Adrenal gland (tissue), 12 donors: Measurements from ENCODE around the gene SLC22A12. TPM values are rescaled to one million over a fixed set of nuclear protein-coding genes. Genes with fewer than 3 reads are reported as not detected.

ENCODE experiments used
- DNase-seq, 7 donors: peaks; one replicate each; pipeline ENCODE4 v3.0.0-alpha.2; 2019 to 2020
- H3K27ac ChIP-seq, 5 donors: fragments of 200-600 bp; sonication (generic) in 4 of 5; 1 replicate in 3 of 5; 2 replicates in 2 of 5; pipeline versions ENCODE4 v1.5.1 to v1.8.0; 2016 to 2020; ENCODE audit warnings: mild to moderate bottlenecking in 1 of 5
- H3K27me3 ChIP-seq: fragments of 200-600 bp; 2 replicates; pipeline ENCODE4 v1.8.0; 2021
- H3K36me3 ChIP-seq, 2 donors: fragments of 200-600 bp; replicated peaks in 1 of 2; 1 replicate in 1 of 2; 2 replicates in 1 of 2; pipeline versions ENCODE4 v1.5.1 to v1.8.0; 2018 to 2022
- H3K4me1 ChIP-seq, 2 donors: fragments of 200-600 bp; replicated peaks in 1 of 2; 1 replicate in 1 of 2; 2 replicates in 1 of 2; pipeline versions ENCODE4 v1.5.1 to v1.8.0; 2018 to 2021
- H3K4me3 ChIP-seq, 4 donors: fragments of 200-600 bp; sonication (generic) in 3 of 4; one replicate each; pipeline ENCODE4 v1.5.1; 2016 to 2018
- H3K9me3 ChIP-seq, 3 donors: fragments of 200-600 bp; sonication (generic) in 1 of 3; replicated peaks in 1 of 3; 1 replicate in 2 of 3; 2 replicates in 1 of 3; pipeline versions ENCODE4 v1.5.1 to v1.8.0; 2016 to 2021
- CTCF ChIP-seq, 6 experiments: fragments of 450-650 bp in 4 of 6; fragments of 200-600 bp in 2 of 6; sonication (generic) in 1 of 6; IDR thresholded peaks; 1 replicate in 5 of 6; 2 replicates in 1 of 6; pipeline versions ENCODE4 v1.5.1 to v1.8.0; 2016 to 2021; ENCODE audit warnings: antibody characterized with exemption in 6 of 6, mild to moderate bottlenecking in 2 of 6, moderate library complexity in 1 of 6
- POLR2A ChIP-seq, 2 donors: fragments of 450-650 bp; IDR thresholded peaks; one replicate each; pipeline ENCODE4 v1.6.1; 2017; ENCODE audit warnings: antibody characterized with exemption in 2 of 2, mild to moderate bottlenecking in 2 of 2, moderate library complexity in 1 of 2
- WGBS, 4 donors: extraction: QIAGEN DNeasy Blood & Tissue Kit in 2 of 4; methylation state at CpG; one replicate each; pipeline versions ENCODE4 v1.1.5 to v1.1.7; 2013 to 2017; 5-methylcytosine and 5-hydroxymethylcytosine counted together
- intact Hi-C, 2 donors: fragments of 100-400 bp; cut with DNase I; formaldehyde crosslinking; loops; one replicate each; pipeline versions ENCODE4 v1.14.1 to v1.15.0; 2022 to 2023
- polyA plus RNA-seq, 3 donors: library from polyadenylated mRNA; stranded (reverse); fragments of 200-250 nt in 2 of 3; fragments of 350-450 nt in 1 of 3; fragmentation: Illumina TruSeq in 1 of 3; extraction: RNeasy Lipid Tissue Mini Kit (QIAGEN cat#74804) in 1 of 3; gene quantifications; one replicate each; pipeline ENCODE4 v1.2.3, GENCODE V29; 2013 to 2014
- total RNA-seq, 9 donors: library from RNA; depleted of rRNA in 4 of 9; stranded (reverse); fragments of >200 nt in 4 of 9; fragments of 120-200 nt in 1 of 9; fragmentation: NEBNext Ultra II Directional in 1 of 9; extraction: Animal tissue kit (Norgen Biotek cat#: 25700) in 1 of 9; gene quantifications; one replicate each; pipeline versions ENCODE4 v1.1.0 to v1.2.4, GENCODE V29; 2013 to 2023
- donor health status: healthy with polysubstance abuse.
- donor health status: Bipolar disorder and iron deficiency.
- donor health status: DM: yes; HTN: yes; CAD: no.
- donor health status: DM: no; HTN: no; CAD: no.
- donor health status: DM: no; HTN: no; CAD: no.
- donor health status: DM: yes; HTN: yes; CAD: no.

Gene SLC22A12
- total and polyA plus RNA-seq, 12 donors = not detected

- intact Hi-C loops = no loop called here
- H3K4me3 ChIP-seq = no peak overlapping the region
- no peaks in the 10 kb centered on the region for H3K27me3 ChIP-seq
- H3K4me1 ChIP-seq = peaks cover 0 to 11% of the 10 kb centered on the region in 2 donors
- H3K27ac ChIP-seq = no peak overlapping the region
- H3K36me3 ChIP-seq = no peaks in the 10 kb centered on the region
- 93 to 99% (median 95%) methylated on average over 4 to 11 of the region's 11 CpGs for WGBS, 4 donors
- TF ChIP-seq CTCF (IDR thresholded peaks at IDR 0.05) = no peak
- TF ChIP-seq POLR2A (IDR thresholded peaks at IDR 0.05) = no peak
- H3K9me3 ChIP-seq = no peaks in the 10 kb centered on the region
- no peak for DNase-seq
Measured at GRCh38 chr11:64571050-64571409, 20.0 kb upstream of the SLC22A12 start.

- H3K27me3 ChIP-seq = no peaks in the 10 kb centered on the region
- no peak for TF ChIP-seq POLR2A (IDR thresholded peaks at IDR 0.05)
- no peak for TF ChIP-seq CTCF (IDR thresholded peaks at IDR 0.05)
- H3K4me3 ChIP-seq = no peak overlapping the region
- no peak overlapping the region for H3K27ac ChIP-seq
- WGBS, 4 donors = 57 to 75% (median 67%) methylated on average over 20 to 22 of the region's 22 CpGs
- no peaks in the 10 kb centered on the region for H3K9me3 ChIP-seq
- intact Hi-C loops = no loop called here
- DNase-seq = peak in 3 of 7 donors; percentile 51 to 72 (median 53)
- H3K4me1 ChIP-seq = peaks cover 0 to 6% of the 10 kb centered on the region in 2 donors
- H3K36me3 ChIP-seq = no peaks in the 10 kb centered on the region
Measured at GRCh38 chr11:64571410-64572091, 19.5 kb upstream of the SLC22A12 start.

GRCh38 chr11:64572143-64572542, 18.9 kb upstream of the SLC22A12 start:
- peak in 1 of 7 donors; percentile 5 for DNase-seq
- H3K4me3 ChIP-seq = no peak overlapping the region
- H3K27ac ChIP-seq = no peak overlapping the region
- intact Hi-C loops = no loop called here
- no peaks in the 10 kb centered on the region for H3K36me3 ChIP-seq
- H3K4me1 ChIP-seq = peaks cover 0 to under 1% of the 10 kb centered on the region in 2 donors
- WGBS, 4 donors = 78 to 82% (median 79%) methylated on average over 8 of the region's 8 CpGs; no CpG with 5 or more reads in 1 of the 4 donors
- H3K9me3 ChIP-seq = no peaks in the 10 kb centered on the region
- no peak for TF ChIP-seq POLR2A (IDR thresholded peaks at IDR 0.05)
- H3K27me3 ChIP-seq = no peaks in the 10 kb centered on the region

GRCh38 chr11:64577202-64577601, 13.8 kb upstream of the SLC22A12 start:
- no peak for DNase-seq
- 83 to 88% (median 86%) methylated on average over 6 of the region's 6 CpGs for WGBS, 4 donors
- no peaks in the 10 kb centered on the region for H3K27me3 ChIP-seq
- H3K4me3 ChIP-seq = no peak overlapping the region
- no peaks in the 10 kb centered on the region for H3K36me3 ChIP-seq
- no peaks in the 10 kb centered on the region for H3K9me3 ChIP-seq
- intact Hi-C loops = no loop called here
- H3K27ac ChIP-seq = no peak overlapping the region
- no peak for TF ChIP-seq POLR2A (IDR thresholded peaks at IDR 0.05)
- no peak for TF ChIP-seq CTCF (IDR thresholded peaks at IDR 0.05)
- no peaks in the 10 kb centered on the region for H3K4me1 ChIP-seq

GRCh38 chr11:64580412-64580811, 10.6 kb upstream of the SLC22A12 start:
- no peak overlapping the region for H3K27ac ChIP-seq
- no peak for DNase-seq
- 33 to 65% (median 47%) methylated on average over 5 to 7 of the region's 7 CpGs for WGBS, 4 donors
- no peaks in the 10 kb centered on the region for H3K27me3 ChIP-seq
- H3K9me3 ChIP-seq = no peaks in the 10 kb centered on the region
- no peak for TF ChIP-seq CTCF (IDR thresholded peaks at IDR 0.05)
- no peak for TF ChIP-seq POLR2A (IDR thresholded peaks at IDR 0.05)
- intact Hi-C loops = no loop called here
- no peak overlapping the region for H3K4me3 ChIP-seq
- H3K36me3 ChIP-seq = no peaks in the 10 kb centered on the region
- no peaks in the 10 kb centered on the region for H3K4me1 ChIP-seq
